HG03139 (cell line): Measurements from ENCODE around the gene SLX1A.
A peak's percentile ranks its signal among the peaks of the same experiment; 100 is the strongest.
"Not testable (repeated sequence)": the region's sequence is repeated elsewhere in the genome, so short reads cannot be mapped to it uniquely, and the experiment has no call there.

Experiments used
- ATAC-seq: cut with Tn5 transposase; IDR thresholded peaks from one replicate; pipeline ENCODE4 v1.9.1; 2021; ENCODE audit not compliant: unreplicated experiment

The SLX1A gene

DNA sequence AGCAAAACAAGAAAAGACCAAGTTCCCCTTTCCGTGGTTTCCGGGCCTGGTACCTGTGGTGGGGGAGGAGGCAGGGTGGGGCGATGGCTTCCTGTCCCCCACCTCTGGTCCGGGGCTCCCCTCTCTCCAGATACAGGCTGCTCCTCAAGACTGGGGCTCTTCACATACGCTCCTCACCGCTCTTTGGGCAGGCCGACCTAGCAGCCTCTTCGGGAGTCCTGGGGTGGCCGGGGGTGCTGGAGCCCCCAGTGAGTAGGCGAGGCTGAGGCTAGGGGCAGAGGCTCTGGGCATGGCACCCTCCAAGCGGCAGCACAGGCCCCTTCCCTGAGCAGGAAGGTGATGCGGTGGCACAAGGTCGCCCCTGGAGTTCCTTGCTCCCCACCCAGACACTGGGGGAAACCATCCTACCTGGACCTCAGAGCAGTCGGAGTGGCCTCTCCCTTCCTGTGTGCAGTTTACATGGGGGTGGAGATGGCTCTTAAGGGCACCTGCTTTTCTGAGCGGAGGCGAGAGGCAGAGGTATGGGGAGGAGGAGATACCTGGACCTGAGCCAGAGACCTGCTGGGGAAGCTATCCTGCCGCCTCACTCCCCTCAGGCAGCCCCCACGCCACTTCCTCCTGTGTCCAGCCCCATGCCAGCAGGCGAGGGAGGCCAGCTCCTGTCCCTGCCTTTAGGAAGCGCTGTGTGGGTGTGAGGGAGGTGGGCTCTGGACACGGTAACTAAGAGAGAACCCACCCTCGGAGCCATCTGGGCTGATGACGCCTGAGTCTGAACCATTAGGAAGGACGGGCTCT, 9.4 kb upstream of the SLX1A start:
- ATAC-seq: no peak

DNA sequence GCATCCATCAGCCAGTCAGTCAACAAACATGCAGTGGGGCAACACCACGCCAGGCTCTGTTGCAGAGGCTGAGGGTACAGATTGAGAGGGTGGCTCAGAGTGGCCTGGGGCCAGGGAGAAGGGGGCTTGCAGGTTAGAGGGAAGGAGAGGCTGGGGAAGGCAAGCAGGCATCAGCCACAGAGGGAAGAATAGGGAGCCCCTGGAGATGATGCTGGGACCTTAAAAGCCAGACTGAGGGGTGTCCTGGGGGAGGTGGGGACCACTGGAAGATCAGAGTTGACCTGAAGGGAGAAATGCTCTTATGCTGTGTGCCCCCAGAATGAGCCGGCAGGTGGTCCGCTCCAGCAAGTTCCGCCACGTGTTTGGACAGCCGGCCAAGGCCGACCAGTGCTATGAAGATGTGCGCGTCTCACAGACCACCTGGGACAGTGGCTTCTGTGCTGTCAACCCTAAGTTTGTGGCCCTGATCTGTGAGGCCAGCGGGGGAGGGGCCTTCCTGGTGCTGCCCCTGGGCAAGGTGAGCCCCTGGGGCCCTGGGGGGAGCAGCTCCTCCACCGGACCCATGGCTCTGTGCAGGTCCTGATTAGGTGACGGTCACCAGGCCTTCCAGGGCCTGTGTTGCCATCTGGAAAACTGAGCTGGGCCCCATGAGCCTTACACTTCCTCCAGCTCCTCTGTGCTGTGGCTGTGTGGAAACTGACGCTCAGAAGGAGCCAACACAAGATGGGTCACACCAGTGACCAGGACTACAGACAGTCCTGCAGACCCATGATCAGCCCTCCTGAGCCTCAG, 8.6 kb upstream of the SLX1A start:
- ATAC-seq: no peak

DNA sequence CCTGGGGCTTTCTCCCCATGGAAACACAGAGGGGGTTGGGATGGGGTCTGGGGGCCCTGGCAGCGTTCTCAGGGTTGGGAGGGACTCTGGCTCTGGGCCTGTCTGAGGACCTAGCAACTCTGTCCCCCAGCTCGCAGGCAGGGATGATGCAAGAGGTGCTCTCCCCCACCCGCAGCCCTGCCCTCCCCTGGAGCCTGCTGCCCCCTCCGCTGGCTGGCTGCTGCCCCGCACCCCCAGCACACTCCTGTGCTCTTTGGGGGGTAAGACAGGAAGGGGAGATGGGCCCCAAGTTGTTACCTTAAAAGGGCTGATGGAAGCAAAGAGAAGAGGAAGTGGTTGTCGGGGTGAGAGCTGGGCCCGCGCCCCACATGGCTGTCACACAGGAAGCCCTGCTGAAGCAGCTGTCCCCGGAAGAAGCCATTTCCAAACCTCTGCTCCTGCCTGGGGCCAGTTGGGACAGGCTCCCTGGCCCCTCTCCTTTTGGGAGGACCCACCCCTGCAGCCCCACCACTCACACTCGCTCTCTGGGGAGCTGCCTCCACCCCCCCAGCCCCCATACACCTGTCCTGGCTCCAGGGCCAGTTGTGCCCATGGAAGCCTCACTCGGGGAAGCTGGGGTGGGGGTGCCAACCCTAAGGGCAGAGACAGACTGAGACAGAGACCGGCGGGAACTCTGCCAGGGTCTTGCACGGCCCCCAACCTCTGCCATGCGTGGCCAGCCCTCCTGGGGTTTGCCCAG, 7.8 kb upstream of the SLX1A start:
- peak; percentile 27 for ATAC-seq

DNA sequence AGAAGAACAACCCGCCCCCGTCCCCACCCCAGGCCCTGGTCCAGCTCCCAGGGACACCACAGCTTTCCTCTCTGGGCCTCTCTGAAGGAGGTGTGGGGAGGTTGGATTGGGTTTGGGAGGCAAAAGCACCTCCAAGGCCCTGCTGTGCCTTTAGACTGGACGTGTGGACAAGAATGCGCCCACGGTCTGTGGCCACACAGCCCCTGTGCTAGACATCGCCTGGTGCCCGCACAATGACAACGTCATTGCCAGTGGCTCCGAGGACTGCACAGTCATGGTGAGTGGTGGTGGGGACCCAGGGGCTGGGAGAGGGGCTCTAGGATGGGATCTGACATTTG, 7.3 kb upstream of the SLX1A start:
- no peak for ATAC-seq

DNA sequence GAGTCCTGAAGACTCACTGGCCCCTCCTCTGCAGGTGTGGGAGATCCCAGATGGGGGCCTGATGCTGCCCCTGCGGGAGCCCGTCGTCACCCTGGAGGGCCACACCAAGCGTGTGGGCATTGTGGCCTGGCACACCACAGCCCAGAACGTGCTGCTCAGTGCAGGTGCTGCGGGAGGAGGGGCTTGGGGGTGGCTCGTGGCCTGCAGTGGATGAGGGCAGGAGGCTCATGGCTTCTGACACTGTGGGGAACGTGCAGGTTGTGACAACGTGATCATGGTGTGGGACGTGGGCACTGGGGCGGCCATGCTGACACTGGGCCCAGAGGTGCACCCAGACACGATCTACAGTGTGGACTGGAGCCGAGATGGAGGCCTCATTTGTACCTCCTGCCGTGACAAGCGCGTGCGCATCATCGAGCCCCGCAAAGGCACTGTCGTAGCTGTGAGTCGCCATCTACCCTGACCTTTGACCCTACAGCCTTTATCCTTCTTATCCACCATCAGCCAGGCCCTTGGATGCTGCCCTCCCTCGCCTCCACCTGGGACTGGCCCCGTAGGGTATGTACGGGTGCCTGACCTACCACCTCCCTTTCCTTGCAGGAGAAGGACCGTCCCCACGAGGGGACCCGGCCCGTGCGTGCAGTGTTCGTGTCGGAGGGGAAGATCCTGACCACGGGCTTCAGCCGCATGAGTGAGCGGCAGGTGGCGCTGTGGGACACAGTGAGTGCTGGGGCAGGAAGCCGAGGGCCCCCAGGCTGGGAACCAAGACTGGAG, 6.7 kb upstream of the SLX1A start:
- ATAC-seq: no peak

DNA sequence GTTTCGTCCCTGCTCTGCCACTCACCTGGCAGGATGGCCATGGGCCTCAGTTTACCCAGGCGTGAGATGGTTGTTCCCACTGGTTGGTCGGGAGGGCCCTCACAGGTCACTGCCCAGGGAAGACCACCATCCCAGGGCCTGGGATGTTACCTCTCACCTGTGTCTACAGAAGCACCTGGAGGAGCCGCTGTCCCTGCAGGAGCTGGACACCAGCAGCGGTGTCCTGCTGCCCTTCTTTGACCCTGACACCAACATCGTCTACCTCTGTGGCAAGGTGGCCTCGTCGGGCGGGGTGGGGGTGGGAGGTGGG, 6.2 kb upstream of the SLX1A start:
- ATAC-seq: no peak

DNA sequence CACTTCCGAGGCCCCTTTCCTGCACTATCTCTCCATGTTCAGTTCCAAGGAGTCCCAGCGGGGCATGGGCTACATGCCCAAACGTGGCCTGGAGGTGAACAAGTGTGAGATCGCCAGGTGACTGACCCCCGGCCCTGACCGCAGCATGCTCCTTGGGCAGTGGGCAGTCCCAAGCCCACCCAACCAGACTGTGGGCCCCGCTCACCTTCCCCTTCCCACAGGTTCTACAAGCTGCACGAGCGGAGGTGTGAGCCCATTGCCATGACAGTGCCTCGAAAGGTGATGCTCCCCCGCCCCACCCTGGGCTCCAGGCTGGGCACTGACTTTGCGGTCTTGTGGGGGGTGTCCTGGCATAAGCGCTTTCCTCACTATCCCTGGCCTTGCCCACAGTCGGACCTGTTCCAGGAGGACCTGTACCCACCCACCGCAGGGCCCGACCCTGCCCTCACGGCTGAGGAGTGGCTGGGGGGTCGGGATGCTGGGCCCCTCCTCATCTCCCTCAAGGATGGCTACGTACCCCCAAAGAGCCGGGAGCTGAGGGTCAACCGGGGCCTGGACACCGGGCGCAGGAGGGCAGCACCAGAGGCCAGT, 5.6 kb upstream of the SLX1A start:
- ATAC-seq: no peak

DNA sequence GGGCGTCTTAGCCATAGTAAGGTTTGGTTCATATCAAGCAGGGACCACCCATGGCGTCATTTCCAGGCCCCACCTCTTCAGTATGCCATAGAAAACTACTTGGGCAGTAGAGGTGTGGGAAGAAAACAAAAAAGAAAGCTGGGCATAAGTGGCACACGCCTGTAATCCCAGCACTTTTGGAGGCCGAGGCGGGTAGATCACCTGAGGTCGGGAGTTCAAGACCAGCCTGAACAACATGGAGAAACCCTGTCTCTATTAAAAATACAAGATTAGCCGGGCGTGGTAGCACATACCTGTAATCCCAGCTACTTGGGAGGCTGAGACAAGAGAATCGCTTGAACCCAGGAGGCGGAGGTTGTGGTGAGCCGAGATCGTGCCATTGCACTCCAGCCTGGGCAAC, 2.5 kb upstream of the SLX1A start:
- not testable (repeated sequence) for ATAC-seq

DNA sequence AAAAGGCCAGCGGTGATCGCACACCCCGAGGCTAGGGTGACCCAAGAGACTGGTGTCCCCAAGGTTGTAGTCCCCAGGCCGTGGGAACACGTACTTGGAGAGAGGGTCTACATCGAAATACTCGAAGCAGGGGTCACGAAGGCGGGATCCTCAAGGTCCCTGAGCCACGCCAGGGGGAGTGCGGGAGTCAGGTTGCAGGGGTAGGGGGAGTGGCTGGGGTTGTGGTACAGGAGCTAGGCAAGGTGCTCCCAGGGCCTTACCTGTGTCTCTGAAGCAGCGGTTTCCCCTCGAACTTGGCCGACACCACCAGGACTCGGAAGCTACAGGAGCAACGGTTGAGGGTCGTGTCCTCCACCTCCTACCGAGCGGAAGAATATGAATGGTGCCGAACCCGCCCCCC, 577 bp upstream of the SLX1A start:
- ATAC-seq: not testable (repeated sequence)

DNA sequence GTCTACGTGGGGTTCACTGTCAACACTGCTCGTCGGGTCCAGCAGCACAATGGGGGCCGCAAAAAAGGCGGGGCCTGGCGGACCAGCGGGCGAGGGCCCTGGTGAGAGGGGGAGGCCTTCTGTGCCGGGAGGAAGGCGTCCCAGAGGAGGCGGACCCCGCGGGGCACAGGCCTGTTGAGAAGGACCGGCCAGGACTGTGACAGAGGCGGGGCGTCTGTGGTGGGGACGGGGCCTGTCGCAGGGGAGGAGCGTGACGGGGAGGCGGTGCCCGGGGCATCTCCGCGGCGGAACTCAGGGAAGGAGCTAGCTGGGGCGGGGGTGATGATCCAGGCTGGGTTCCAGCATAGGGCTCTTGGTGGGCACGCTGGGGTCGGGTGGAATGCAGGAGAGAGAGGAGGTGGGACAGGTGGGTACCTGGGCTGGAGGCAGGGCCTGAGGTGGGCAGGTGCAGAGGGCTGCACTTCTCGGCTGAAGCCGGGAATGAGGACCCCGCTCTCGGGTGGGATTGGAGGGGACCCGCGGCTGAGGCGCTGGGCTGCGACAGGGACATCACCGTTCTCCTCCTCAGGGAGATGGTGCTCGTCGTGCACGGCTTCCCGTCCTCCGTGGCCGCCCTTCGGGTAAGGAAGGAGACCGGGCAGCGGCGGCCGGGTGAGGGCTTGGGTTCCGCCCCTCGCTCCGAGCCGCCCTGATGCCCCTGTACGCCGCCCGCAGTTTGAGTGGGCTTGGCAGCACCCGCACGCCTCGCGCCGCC, 674 bp downstream of the SLX1A start:
- ATAC-seq: peak; percentile 53

DNA sequence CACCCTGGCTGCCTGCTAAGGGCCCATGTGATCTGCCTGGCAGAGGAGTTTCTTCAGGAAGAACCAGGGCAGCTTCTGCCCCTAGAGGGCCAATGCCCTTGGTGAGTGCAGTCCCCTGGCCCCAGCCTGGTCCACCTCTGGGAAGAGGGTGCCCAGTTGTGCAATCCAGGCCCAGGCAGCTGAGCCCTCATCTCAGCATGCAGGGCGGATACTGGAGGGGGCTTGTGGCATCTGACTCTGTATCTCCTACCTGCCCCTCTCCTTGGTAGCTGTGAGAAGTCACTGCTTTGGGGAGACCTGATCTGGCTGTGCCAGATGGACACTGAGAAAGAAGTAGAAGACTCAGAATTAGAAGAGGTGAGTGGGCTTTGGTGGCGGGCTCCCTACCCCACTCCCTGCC, 3.3 kb downstream of the SLX1A start:
- not testable (repeated sequence) for ATAC-seq

DNA sequence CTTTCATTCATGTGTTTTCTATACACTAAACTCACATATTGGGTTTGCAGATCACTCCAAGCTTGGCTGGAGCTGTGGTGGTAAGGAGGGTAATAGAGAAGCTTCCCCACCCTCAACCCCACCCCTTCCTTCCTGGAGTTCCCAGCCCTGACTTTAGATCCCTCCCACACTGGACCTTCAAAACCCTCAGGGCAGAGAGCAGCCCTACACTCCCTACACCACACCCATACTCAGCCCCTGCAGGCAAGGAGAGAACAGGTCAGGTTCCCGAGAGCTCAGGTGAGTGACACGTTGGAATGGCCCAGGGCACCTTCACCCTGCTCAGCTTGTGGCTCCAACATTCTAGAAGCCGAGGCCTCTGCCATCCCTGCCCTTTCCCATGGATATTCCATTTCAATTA, 5.4 kb downstream of the SLX1A start, which contains the start of gene SULT1A3:
Gene SULT1A3, plus strand, starts transcription at position 207 of the 400 bp plus-strand sequence. CDS start 1,474 bp downstream, outside the sequence.
- not testable (repeated sequence) for ATAC-seq

DNA sequence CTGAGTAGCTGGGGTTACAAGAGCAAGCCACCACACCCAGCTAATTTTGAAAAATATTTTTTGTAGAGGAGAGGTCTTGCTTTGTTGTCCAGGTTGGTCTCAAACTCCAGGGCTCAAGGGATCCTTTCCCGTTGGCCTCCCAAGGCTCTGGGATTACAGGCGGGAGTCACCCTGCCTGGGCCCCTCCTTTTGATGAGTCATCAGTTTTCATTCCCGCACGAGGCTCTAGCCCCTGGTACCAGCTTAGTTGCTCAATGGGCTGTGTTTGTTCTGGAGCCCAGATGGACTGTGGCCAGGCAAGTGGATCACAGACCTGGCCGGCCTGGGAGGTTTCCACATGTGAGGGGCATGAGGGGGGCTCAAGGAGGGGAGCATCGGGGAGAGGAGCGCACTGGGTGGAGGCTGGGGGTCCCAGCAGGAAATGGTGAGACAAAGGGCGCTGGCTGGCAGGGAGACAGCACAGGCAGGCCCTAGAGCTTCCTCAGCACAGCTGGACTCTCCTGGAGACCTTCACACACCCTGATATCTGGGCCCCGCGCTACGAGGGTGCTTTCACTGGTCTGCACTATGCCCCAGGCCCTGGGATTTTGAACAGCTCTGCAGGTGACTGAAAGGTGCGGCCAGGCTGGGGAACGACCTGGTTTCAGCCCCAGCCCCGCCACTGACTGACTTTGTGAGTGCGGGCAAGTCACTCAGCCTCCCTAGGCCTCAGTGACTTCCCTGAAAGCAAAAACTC, 6.1 kb downstream of the SLX1A start:
- not testable (repeated sequence) for ATAC-seq

DNA sequence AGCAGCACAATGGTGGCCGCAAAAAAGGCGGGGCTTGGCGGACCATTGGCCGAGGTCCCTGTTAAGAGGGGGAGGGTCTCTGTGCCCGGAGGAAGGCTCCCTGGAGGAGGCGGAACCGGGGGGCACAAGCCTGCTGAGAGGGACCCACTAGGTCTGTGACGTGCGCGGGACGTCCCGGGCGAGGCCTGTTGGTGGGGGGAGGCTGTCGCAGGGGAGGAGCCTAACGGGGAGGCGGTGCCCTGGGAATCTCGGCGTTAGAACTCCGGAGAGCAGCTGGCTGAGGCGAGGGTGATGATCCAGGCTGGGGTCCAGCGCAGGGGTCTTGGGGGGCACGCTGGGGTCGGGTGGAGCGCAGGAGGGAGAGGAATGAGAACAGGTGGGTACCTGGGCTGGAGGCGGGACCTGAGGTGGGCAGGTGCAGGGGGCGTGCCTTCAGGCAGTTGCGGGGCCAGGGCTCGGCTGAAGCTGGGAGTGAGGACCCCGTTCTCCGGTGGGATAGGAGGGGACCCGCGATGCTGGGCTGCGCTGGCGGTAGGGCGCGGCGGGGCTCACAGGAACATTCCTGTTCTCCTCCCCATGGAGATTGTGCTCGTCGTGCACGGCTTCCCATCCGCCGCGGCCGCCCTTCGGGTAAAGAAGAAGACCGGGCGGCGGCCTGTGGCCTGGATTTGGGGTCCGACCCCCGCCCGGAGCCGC, 12.0 kb downstream of the SLX1A start:
- not testable (repeated sequence) for ATAC-seq

DNA sequence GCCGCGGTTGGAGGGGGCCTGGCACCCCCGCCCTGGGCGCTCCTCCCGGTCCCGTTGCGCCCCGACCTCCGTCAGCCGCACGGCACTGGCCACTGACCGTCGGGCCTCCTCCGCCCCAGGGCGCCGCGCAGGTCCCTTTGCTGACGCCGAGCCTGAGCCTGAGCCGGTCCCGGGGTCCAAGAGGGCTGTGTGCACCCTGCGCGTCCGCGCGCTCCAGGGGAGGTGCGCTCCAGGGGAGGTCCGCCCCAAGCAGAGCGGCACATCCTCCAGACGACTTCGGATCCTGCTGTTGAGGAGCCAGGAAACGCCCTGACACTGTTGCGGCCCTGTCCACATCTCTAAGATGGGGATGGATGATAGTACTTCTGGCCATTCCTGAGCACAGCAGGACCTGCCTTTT, 12.6 kb downstream of the SLX1A start:
- not testable (repeated sequence) for ATAC-seq

DNA sequence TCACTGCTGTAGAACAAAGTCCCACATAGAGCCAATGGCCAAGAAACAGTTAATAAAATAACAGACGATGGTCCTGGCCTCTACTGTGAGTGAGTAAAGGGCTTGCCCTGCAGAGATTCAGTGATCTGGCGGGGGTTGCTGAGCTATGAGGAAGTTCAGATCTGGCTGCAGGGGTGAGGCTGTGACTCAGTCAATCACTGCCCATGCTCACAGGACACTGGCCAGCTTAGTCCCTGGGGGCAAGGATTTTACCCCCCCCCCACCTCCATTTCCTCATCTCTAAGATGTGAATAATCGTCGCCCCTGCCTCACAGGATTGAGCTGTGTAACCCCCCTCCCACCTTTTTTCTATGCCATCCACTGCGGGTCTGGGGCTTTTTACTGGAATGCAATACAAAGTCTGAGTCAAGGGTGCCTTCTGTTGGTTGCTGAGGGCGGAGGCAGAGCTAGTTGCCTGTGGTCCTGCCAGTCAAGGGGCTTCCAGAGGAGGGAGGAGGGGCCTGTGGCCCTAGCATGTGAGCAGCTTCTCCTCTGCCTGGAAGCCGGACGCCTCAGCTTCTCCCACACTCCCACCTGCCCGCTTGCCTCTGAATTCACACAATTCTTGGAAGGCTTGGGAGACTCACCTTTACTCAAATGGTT, 13.5 kb downstream of the SLX1A start:
- ATAC-seq: not testable (repeated sequence)

DNA sequence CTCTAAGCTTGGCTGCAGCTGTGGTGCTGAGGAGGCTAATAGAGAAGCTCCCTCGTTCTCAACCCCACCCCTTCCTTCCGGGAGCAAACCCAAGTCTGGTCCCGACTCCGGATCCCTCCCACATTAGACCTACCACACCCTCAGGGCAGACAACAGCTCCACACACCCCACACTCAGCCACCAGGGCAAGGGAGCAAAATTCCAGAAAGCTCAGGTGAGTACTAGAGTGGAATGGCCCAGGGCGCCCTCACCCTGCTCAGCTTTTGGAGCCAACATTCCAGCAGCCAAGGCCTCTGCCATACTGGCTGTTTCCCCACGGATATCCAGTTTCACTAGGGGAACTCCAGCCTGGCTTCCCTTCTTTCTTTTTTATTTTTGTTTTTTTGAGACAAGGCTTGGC, 15.4 kb downstream of the SLX1A start:
- ATAC-seq: not testable (repeated sequence)

DNA sequence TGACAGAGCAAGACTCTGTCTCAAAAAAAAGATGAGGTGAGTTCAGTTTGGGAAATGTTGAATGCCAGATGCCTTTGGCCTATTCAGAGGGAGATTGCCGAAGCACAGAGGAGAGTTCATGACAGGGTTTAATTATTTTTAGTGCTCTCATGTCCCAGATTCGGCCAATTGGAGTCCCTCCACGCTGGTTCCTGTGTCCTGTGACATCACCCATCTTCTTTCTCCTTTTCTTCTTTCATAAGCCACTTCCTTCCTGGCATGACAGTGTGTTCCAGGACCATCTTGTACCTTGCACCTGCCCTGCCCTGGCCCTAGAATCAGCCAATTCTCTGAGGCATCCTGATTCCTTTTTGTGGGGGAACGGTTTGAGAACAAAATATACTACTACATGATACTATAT, 17.7 kb downstream of the SLX1A start:
- ATAC-seq: not testable (repeated sequence)
